Activated T-helper 17 cell treated with anti-CD3 and anti-CD28 coated beads, Interleukin-2, amount 50 U/mL, for 72 hours (primary cell): ENCODE measurements around the gene PI4K2B. TPM values are rescaled to one million over a fixed set of nuclear protein-coding genes. Genes with fewer than 3 reads are reported as not detected.
A peak's percentile ranks its signal among the peaks of the same experiment; 100 is the strongest.
"Not testable (repeated sequence)": the region's sequence is repeated elsewhere in the genome, so short reads cannot be mapped to it uniquely, and the experiment has no call there.

Experiments
- ATAC-seq: fragments of 150-1000 bp; cut with Tn5 transposase; replicated peaks from 2 replicates; pipeline ENCODE4 v1.10.0; 2021; ENCODE audit warnings: mild to moderate bottlenecking, moderate library complexity
- H3K27ac Mint-ChIP-seq: one replicate; pipeline ENCODE4 v1.8.0; 2022; ENCODE audit warnings: mixed read lengths
- H3K27me3 Mint-ChIP-seq: one replicate; pipeline ENCODE4 v1.8.0; 2022; ENCODE audit warnings: mixed read lengths
- H3K36me3 Mint-ChIP-seq: one replicate; pipeline ENCODE4 v1.8.0; 2022; ENCODE audit warnings: low read depth, mild to moderate bottlenecking, mixed read lengths
- H3K4me1 Mint-ChIP-seq: one replicate; pipeline ENCODE4 v1.8.0; 2022; ENCODE audit warnings: mixed read lengths
- H3K4me3 Mint-ChIP-seq: one replicate; pipeline ENCODE4 v1.8.0; 2022; ENCODE audit warnings: mild to moderate bottlenecking, mixed read lengths
- H3K9me3 Mint-ChIP-seq: one replicate; pipeline ENCODE4 v1.8.0; 2022; ENCODE audit warnings: mixed read lengths
- total RNA-seq, 2 donors: library from RNA; stranded (reverse); gene quantifications; one replicate each; pipeline ENCODE4 v1.2.3, GENCODE V29; 2022

The PI4K2B gene
- total RNA-seq, 2 donors from 2014 or later = 24.1 to 37.2 TPM

GRCh38 chr4:25253786-25254185, 20.0 kb downstream of the PI4K2B start:
- peaks cover 47% of the 10 kb centered on the region for H3K36me3 Mint-ChIP-seq
- not testable (repeated sequence) for H3K4me3 Mint-ChIP-seq, H3K9me3 Mint-ChIP-seq, H3K27ac Mint-ChIP-seq, H3K27me3 Mint-ChIP-seq, ATAC-seq
- H3K4me1 Mint-ChIP-seq = peaks cover 17% of the 10 kb centered on the region

GRCh38 chr4:25258980-25259578, 25.2 kb downstream of the PI4K2B start:
- Mint-ChIP-seq H3K36me3 (peaks cover 80% of the 10 kb centered on the region), H3K9me3 (no peaks in the 10 kb centered on the region), H3K4me1 (no peaks in the 10 kb centered on the region), H3K27ac (no peak overlapping the region), H3K27me3 (no peaks in the 10 kb centered on the region), H3K4me3 (no peak overlapping the region)
- ATAC-seq = no peak

GRCh38 chr4:25271866-25272265, 38.0 kb downstream of the PI4K2B start:
- peaks cover 72% of the 10 kb centered on the region for H3K36me3 Mint-ChIP-seq
- no peaks in the 10 kb centered on the region for H3K9me3 Mint-ChIP-seq
- no peaks in the 10 kb centered on the region for H3K4me1 Mint-ChIP-seq
- no peak overlapping the region for H3K27ac Mint-ChIP-seq
- no peak overlapping the region for H3K4me3 Mint-ChIP-seq
- H3K27me3 Mint-ChIP-seq = no peaks in the 10 kb centered on the region
- no peak for ATAC-seq

GRCh38 chr4:25280210-25280609, 46.4 kb downstream of the PI4K2B start:
- Mint-ChIP-seq H3K27ac (no peak overlapping the region), H3K36me3 (peaks cover 44% of the 10 kb centered on the region), H3K4me1 (no peaks in the 10 kb centered on the region), H3K27me3 (no peaks in the 10 kb centered on the region), H3K9me3 (peaks cover 3% of the 10 kb centered on the region), H3K4me3 (no peak overlapping the region)
- ATAC-seq = no peak

- Mint-ChIP-seq H3K9me3 (peaks cover 9% of the 10 kb centered on the region), H3K27ac (no peak overlapping the region), H3K4me3 (no peak overlapping the region), H3K4me1 (no peaks in the 10 kb centered on the region), H3K27me3 (no peaks in the 10 kb centered on the region), H3K36me3 (peaks cover 14% of the 10 kb centered on the region)
- no peak for ATAC-seq
Measured at GRCh38 chr4:25283948-25284347, 50.1 kb downstream of the PI4K2B start.

GRCh38 chr4:25284466-25284865, 50.6 kb downstream of the PI4K2B start:
- H3K9me3 Mint-ChIP-seq = peaks cover 9% of the 10 kb centered on the region
- ATAC-seq = no peak
- H3K27me3 Mint-ChIP-seq = no peaks in the 10 kb centered on the region
- H3K4me1 Mint-ChIP-seq = no peaks in the 10 kb centered on the region
- H3K36me3 Mint-ChIP-seq = peaks cover 14% of the 10 kb centered on the region
- no peak overlapping the region for H3K27ac Mint-ChIP-seq
- no peak overlapping the region for H3K4me3 Mint-ChIP-seq

GRCh38 chr4:25290490-25291067, 56.7 kb downstream of the PI4K2B start:
- Mint-ChIP-seq H3K36me3 (no peaks in the 10 kb centered on the region), H3K27me3 (no peaks in the 10 kb centered on the region), H3K4me1 (no peaks in the 10 kb centered on the region), H3K27ac (no peak overlapping the region), H3K9me3 (peaks cover 9% of the 10 kb centered on the region), H3K4me3 (no peak overlapping the region)
- ATAC-seq = no peak

- H3K4me3 Mint-ChIP-seq = no peak overlapping the region
- H3K27ac Mint-ChIP-seq = no peak overlapping the region
- H3K4me1 Mint-ChIP-seq = no peaks in the 10 kb centered on the region
- no peaks in the 10 kb centered on the region for H3K27me3 Mint-ChIP-seq
- no peaks in the 10 kb centered on the region for H3K36me3 Mint-ChIP-seq
- ATAC-seq = no peak
- H3K9me3 Mint-ChIP-seq = peaks cover 9% of the 10 kb centered on the region
Measured at GRCh38 chr4:25291158-25291733, 57.4 kb downstream of the PI4K2B start.

- Mint-ChIP-seq H3K4me3 (no peak overlapping the region), H3K27ac (no peak overlapping the region), H3K4me1 (peaks cover 5% of the 10 kb centered on the region), H3K27me3 (no peaks in the 10 kb centered on the region), H3K36me3 (no peaks in the 10 kb centered on the region), H3K9me3 (no peaks in the 10 kb centered on the region)
- peak; percentile 72 for ATAC-seq
Measured at GRCh38 chr4:25297528-25298242, 63.9 kb downstream of the PI4K2B start.

- Mint-ChIP-seq H3K4me1 (peaks cover 5% of the 10 kb centered on the region), H3K4me3 (no peak overlapping the region), H3K36me3 (no peaks in the 10 kb centered on the region), H3K27ac (no peak overlapping the region), H3K9me3 (no peaks in the 10 kb centered on the region), H3K27me3 (no peaks in the 10 kb centered on the region)
- ATAC-seq = no peak
Measured at GRCh38 chr4:25299476-25300203, 65.8 kb downstream of the PI4K2B start.

- Mint-ChIP-seq H3K9me3 (no peaks in the 10 kb centered on the region), H3K27ac (no peak overlapping the region), H3K27me3 (no peaks in the 10 kb centered on the region), H3K36me3 (no peaks in the 10 kb centered on the region), H3K4me3 (no peak overlapping the region), H3K4me1 (peaks cover 5% of the 10 kb centered on the region)
- no peak for ATAC-seq
Measured at GRCh38 chr4:25301471-25301870, 67.6 kb downstream of the PI4K2B start.

- H3K27me3 Mint-ChIP-seq = peaks cover 3% of the 10 kb centered on the region
- peaks cover 5% of the 10 kb centered on the region for H3K4me1 Mint-ChIP-seq
- no peaks in the 10 kb centered on the region for H3K9me3 Mint-ChIP-seq
- no peak overlapping the region for H3K4me3 Mint-ChIP-seq
- H3K36me3 Mint-ChIP-seq = no peaks in the 10 kb centered on the region
- H3K27ac Mint-ChIP-seq = no peak overlapping the region
- no peak for ATAC-seq
Measured at GRCh38 chr4:25302626-25303025, 68.8 kb downstream of the PI4K2B start.

GRCh38 chr4:25303578-25303977, 69.7 kb downstream of the PI4K2B start:
- H3K27ac Mint-ChIP-seq = no peak overlapping the region
- H3K36me3 Mint-ChIP-seq = no peaks in the 10 kb centered on the region
- H3K9me3 Mint-ChIP-seq = no peaks in the 10 kb centered on the region
- no peak for ATAC-seq
- H3K4me3 Mint-ChIP-seq = no peak overlapping the region
- H3K27me3 Mint-ChIP-seq = peaks cover 7% of the 10 kb centered on the region
- H3K4me1 Mint-ChIP-seq = no peaks in the 10 kb centered on the region

GRCh38 chr4:25306518-25307057, 72.8 kb downstream of the PI4K2B start:
- Mint-ChIP-seq H3K4me3 (no peak overlapping the region), H3K27ac (no peak overlapping the region), H3K27me3 (peaks cover 7% of the 10 kb centered on the region), H3K4me1 (no peaks in the 10 kb centered on the region), H3K36me3 (no peaks in the 10 kb centered on the region), H3K9me3 (no peaks in the 10 kb centered on the region)
- no peak for ATAC-seq
